SK-N-SH (cell line): ENCODE data around the gene ZNF791. TPM values are rescaled to one million over a fixed set of nuclear protein-coding genes. Genes with fewer than 3 reads are reported as not detected.

ENCODE experiments used
- CTCF ChIA-PET: fragments of 300-600, 350-600 bp; formaldehyde crosslinking; extraction: SDS; loops from one replicate; lab custom pipeline; 2021; lab: Yijun Ruan, JAX
- POLR2A ChIA-PET: fragments of 350-600 bp; sonication (Branson Sonifier 250); formaldehyde crosslinking; extraction: SDS; loops from one replicate; lab custom pipeline; 2020; ENCODE audit warnings: antibody characterized with exemption, inconsistent platforms; lab: Yijun Ruan, JAX
- DNase-seq: peaks from one replicate; pipeline ENCODE4 v3.0.0; 2012
- H2AFZ ChIP-seq: fragments of 200-600 bp; sonication (generic); 2 replicates; pipeline ENCODE4 v1.8.1; 2016; ENCODE audit warnings: antibody characterized with exemption, mild to moderate bottlenecking, low read depth
- H3F3A ChIP-seq: fragments of 200-600 bp; sonication (generic); replicated peaks from 2 replicates; pipeline ENCODE3; 2016; ENCODE audit warnings: antibody characterized with exemption, mild to moderate bottlenecking; ENCODE audit not compliant: insufficient read depth
- H3K27ac ChIP-seq, 2 experiments: fragments of 200-500 bp in 1 of 2; fragments of 200-600 bp in 1 of 2; sonication (Bioruptor generic) in 1 of 2; sonication (generic), shearing (Covaris generic) in 1 of 2; 2 replicates each; pipeline versions ENCODE4 v1.5.1 to v1.6.1; 2014 to 2016; ENCODE audit warnings: low read depth in 2 of 2, inconsistent platforms in 1 of 2, low read length in 1 of 2, mild to moderate bottlenecking in 1 of 2, mixed read lengths in 1 of 2
- H3K27me3 ChIP-seq: fragments of 200-600 bp; sonication (generic), shearing (Covaris generic); 2 replicates; pipeline ENCODE4 v1.6.1; 2016; ENCODE audit warnings: mixed run types; ENCODE audit not compliant: insufficient read depth
- H3K36me3 ChIP-seq, 2 experiments: fragments of 200-500 bp in 1 of 2; fragments of 200-600 bp in 1 of 2; sonication (Bioruptor generic) in 1 of 2; sonication (generic) in 1 of 2; replicated peaks in 1 of 2; 2 replicates each; pipeline versions ENCODE3 to v1.5.1; 2014 to 2016; ENCODE audit warnings: low read length in 1 of 2, mild to moderate bottlenecking in 1 of 2; ENCODE audit not compliant: insufficient read depth in 2 of 2, control insufficient read depth in 1 of 2
- H3K4me1 ChIP-seq, 2 experiments: fragments of 200-500 bp in 1 of 2; fragments of 200-600 bp in 1 of 2; sonication (Bioruptor generic) in 1 of 2; sonication (generic), shearing (Covaris generic) in 1 of 2; 2 replicates each; pipeline versions ENCODE4 v1.5.1 to v1.6.1; 2014 to 2016; ENCODE audit warnings: low read depth in 1 of 2, low read length in 1 of 2, mixed run types in 1 of 2; ENCODE audit not compliant: insufficient read depth in 2 of 2, control insufficient read depth in 1 of 2
- H3K4me2 ChIP-seq: fragments of 200-600 bp; sonication (generic), shearing (Covaris generic); 2 replicates; pipeline ENCODE4 v1.6.1; 2017; ENCODE audit warnings: mixed run types
- H3K4me3 ChIP-seq, 2 experiments: fragments of 200-500 bp in 1 of 2; fragments of 200-600 bp in 1 of 2; sonication (Bioruptor generic) in 1 of 2; sonication (generic), shearing (Covaris generic) in 1 of 2; 2 replicates each; pipeline versions ENCODE4 v1.5.1 to v1.8.1; 2014 to 2016; ENCODE audit warnings: low read depth in 2 of 2, inconsistent platforms in 1 of 2, low read length in 1 of 2, mild to moderate bottlenecking in 1 of 2, mixed read lengths in 1 of 2, moderate library complexity in 1 of 2
- H3K79me2 ChIP-seq: fragments of 200-600 bp; sonication (generic); 2 replicates; pipeline ENCODE4 v1.8.1; 2017; ENCODE audit warnings: mild to moderate bottlenecking; ENCODE audit not compliant: insufficient read depth
- H3K9ac ChIP-seq: fragments of 200-600 bp; sonication (generic); 2 replicates; pipeline ENCODE4 v1.6.1; 2017; ENCODE audit warnings: mixed run types
- H3K9me2 ChIP-seq: fragments of 200-600 bp; sonication (generic); 2 replicates; pipeline ENCODE4 v1.6.1; 2017; ENCODE audit warnings: mixed run types
- H3K9me3 ChIP-seq: fragments of 200-600 bp; sonication (generic); 2 replicates; pipeline ENCODE4 v1.6.1; 2017; ENCODE audit warnings: mixed run types, mild to moderate bottlenecking, moderate library complexity
- H4K20me1 ChIP-seq: fragments of 200-600 bp; sonication (generic); 2 replicates; pipeline ENCODE4 v1.6.1; 2017; ENCODE audit warnings: mild to moderate bottlenecking, mixed run types; ENCODE audit not compliant: insufficient read depth
- CHD2 ChIP-seq: fragments of 150-350 bp; IDR thresholded peaks from 2 replicates; pipeline ENCODE4 v1.6.1; 2018; ENCODE audit warnings: low read length; ENCODE audit not compliant: partially characterized antibody
- EP300 ChIP-seq, 2 experiments: IDR thresholded peaks; 2 replicates each; pipeline versions ENCODE4 v1.4.0 to v1.6.1; 2012; ENCODE audit warnings: borderline replicate concordance in 1 of 2, low read depth in 1 of 2, low read length in 1 of 2
- FOSL2 ChIP-seq: IDR thresholded peaks from 2 replicates; pipeline ENCODE4 v1.4.0; 2012; ENCODE audit warnings: low read depth, mild to moderate bottlenecking, moderate library complexity, borderline replicate concordance
- GABPA ChIP-seq: IDR thresholded peaks from 2 replicates; pipeline ENCODE4 v1.4.0; 2012; ENCODE audit warnings: low read depth, mild to moderate bottlenecking
- JUND ChIP-seq: IDR thresholded peaks from 2 replicates; pipeline ENCODE4 v1.4.0; 2012
- MXI1 ChIP-seq: IDR thresholded peaks from 2 replicates; pipeline ENCODE4 v1.6.1; 2012; ENCODE audit warnings: mild to moderate bottlenecking, low read depth, low read length, improper control_type of control experiment
- RAD21 ChIP-seq: IDR thresholded peaks from 2 replicates; pipeline ENCODE4 v1.6.1; 2012; ENCODE audit warnings: mild to moderate bottlenecking, low read length
- SIN3A ChIP-seq: IDR thresholded peaks from 2 replicates; pipeline ENCODE4 v1.6.1; 2012; ENCODE audit warnings: low read depth, mild to moderate bottlenecking, low read length, moderate library complexity, borderline replicate concordance
- TCF12 ChIP-seq: IDR thresholded peaks from 2 replicates; pipeline ENCODE4 v1.4.0; 2012
- TEAD4 ChIP-seq: IDR thresholded peaks from 2 replicates; pipeline ENCODE4 v1.4.0; 2012; ENCODE audit warnings: mild to moderate bottlenecking, borderline replicate concordance; ENCODE audit not compliant: insufficient read depth
- WGBS: methylation state at CpG from one replicate; pipeline ENCODE4 v1.1.6; 2017; ENCODE audit warnings: low lambda C conversion rate; 5-methylcytosine and 5-hydroxymethylcytosine counted together
- polyA plus RNA-seq, 3 experiments: library from polyadenylated mRNA; depleted of rRNA; stranded (reverse); fragments of >200 nt; gene quantifications; 2 replicates each; pipeline ENCODE4 v1.2.3, GENCODE V29; 2012
- TF ChIP-seq, protein P1 (sequence below): IDR thresholded peaks from 2 replicates; pipeline ENCODE4 v1.6.1; 2012; ENCODE audit warnings: mild to moderate bottlenecking, low read depth, low read length, moderate library complexity
- TF ChIP-seq, protein P2 (sequence below): IDR thresholded peaks from 2 replicates; pipeline ENCODE4; 2012
- TF ChIP-seq, protein P3 (sequence below): fragments of 150-350 bp; IDR thresholded peaks from 2 replicates; pipeline ENCODE4 v1.6.1; 2016; ENCODE audit warnings: mild to moderate bottlenecking, low read depth, low read length

Gene ZNF791
- polyA plus RNA-seq, 1 of the 3 experiments (the other 2 are of a cell fraction): 8.9 TPM

DNA sequence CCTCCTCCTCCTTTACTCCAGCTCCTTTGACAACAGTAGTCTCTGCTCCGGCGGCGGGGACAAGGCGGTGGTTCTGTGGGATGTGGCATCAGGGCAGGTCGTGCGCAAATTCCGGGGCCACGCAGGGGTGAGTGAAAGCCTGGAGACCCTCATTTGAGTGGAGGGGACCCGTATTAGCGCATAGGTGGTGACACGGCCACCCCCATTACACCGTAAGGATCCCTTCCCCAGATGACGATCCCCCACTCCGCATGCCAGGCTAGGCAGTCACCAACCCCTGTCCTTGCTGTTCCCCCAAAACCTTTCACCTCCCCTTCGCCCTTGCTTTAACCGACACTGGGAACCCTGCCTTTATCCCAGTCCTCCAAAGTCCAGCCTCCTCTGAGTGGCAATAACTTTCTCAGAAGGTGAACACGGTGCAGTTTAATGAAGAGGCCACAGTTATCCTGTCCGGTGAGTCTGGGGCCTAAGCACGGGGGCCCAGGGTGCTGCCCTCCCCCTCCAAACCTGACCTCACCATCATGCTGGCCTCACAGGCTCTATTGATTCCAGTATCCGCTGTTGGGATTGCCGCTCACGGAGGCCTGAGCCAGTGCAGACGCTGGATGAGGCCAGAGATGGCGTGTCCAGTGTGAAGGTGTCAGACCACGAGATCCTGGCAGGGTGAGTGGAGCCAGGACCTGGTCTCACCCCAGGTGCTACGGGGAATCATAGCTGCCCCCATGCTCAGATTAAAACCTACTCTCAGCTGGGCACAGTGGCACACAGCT is 59.6 kb downstream of the ZNF791 start:
- POLR2A ChIA-PET: interaction anchor here (1.5 to 1.7 kb wide), 2 partner anchors 11 to 60 kb away, joined by 3 to 6 read pairs; partner anchors contain the start of genes DHPS, ZNF490 and ZNF791
- no peaks in the 10 kb centered on the region for H3K9me3 ChIP-seq
- TF ChIP-seq, protein P1, sequence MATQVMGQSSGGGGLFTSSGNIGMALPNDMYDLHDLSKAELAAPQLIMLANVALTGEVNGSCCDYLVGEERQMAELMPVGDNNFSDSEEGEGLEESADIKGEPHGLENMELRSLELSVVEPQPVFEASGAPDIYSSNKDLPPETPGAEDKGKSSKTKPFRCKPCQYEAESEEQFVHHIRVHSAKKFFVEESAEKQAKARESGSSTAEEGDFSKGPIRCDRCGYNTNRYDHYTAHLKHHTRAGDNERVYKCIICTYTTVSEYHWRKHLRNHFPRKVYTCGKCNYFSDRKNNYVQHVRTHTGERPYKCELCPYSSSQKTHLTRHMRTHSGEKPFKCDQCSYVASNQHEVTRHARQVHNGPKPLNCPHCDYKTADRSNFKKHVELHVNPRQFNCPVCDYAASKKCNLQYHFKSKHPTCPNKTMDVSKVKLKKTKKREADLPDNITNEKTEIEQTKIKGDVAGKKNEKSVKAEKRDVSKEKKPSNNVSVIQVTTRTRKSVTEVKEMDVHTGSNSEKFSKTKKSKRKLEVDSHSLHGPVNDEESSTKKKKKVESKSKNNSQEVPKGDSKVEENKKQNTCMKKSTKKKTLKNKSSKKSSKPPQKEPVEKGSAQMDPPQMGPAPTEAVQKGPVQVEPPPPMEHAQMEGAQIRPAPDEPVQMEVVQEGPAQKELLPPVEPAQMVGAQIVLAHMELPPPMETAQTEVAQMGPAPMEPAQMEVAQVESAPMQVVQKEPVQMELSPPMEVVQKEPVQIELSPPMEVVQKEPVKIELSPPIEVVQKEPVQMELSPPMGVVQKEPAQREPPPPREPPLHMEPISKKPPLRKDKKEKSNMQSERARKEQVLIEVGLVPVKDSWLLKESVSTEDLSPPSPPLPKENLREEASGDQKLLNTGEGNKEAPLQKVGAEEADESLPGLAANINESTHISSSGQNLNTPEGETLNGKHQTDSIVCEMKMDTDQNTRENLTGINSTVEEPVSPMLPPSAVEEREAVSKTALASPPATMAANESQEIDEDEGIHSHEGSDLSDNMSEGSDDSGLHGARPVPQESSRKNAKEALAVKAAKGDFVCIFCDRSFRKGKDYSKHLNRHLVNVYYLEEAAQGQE: no peak
- TF ChIP-seq, protein P2, sequence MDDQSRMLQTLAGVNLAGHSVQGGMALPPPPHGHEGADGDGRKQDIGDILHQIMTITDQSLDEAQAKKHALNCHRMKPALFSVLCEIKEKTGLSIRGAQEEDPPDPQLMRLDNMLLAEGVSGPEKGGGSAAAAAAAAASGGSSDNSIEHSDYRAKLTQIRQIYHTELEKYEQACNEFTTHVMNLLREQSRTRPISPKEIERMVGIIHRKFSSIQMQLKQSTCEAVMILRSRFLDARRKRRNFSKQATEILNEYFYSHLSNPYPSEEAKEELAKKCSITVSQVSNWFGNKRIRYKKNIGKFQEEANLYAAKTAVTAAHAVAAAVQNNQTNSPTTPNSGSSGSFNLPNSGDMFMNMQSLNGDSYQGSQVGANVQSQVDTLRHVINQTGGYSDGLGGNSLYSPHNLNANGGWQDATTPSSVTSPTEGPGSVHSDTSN: 0 out of 2 replicates have a peak, but pooled peaks have one; percentile 1
- no peak for TF ChIP-seq RAD21
- TF ChIP-seq, all 33 proteins: peak for 1
- Histone ChIP-seq H3K9ac (peak overlapping the region; percentile 76), H3K4me2 (peak overlapping the region; percentile 90), H3K4me3 (peak overlapping the region; percentile 80 to 85), H3K9me2 (no peaks in the 10 kb centered on the region), H3K4me1 (peaks cover 5 to 35% of the 10 kb centered on the region in 2 experiments; a peak in 2 of 4 replicates), H2AFZ (peak overlapping the region; percentile 82; the same call in 1 of the 2 replicates), H3K36me3 (peaks cover 20 to 22% of the 10 kb centered on the region in 2 experiments), H3K79me2 (peaks cover 55% of the 10 kb centered on the region), H4K20me1 (no peaks in the 10 kb centered on the region), H3K27me3 (no peaks in the 10 kb centered on the region), H3F3A (peaks cover 28% of the 10 kb centered on the region), H3K27ac (peak overlapping the region; percentile 89 to 96; a peak in 3 of 4 replicates)
- no peak for DNase-seq
- CTCF ChIA-PET: interaction anchor here (1.0 to 2.9 kb wide), 7 partner anchors 10 to 175 kb away, joined by 3 to 21 read pairs (median 4); partner anchors contain the start of gene DHPS
- 39% methylated on average over 25 of the region's 26 CpGs for WGBS

DNA sequence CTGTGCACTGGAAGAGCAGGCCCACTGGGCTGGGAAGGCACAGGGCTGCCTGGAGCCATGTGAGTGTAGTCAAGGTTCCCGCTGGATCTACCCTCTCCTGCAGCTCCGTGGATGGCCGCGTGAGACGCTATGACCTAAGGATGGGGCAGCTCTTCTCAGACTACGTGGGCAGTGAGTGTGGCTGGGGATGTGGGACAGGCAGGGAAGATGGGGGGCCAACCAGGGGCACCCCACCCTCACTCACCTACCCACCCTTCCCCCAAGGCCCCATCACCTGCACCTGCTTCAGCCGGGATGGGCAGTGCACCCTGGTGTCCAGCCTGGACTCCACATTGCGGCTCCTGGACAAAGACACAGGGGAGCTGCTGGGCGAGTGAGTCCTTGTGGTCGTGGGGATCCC is 62.0 kb downstream of the ZNF791 start:
- Histone ChIP-seq H3K9me2 (no peaks in the 10 kb centered on the region), H3K79me2 (peaks cover 42% of the 10 kb centered on the region), H3K4me2 (no peak overlapping the region), H3K36me3 (peaks cover 32 to 39% of the 10 kb centered on the region in 2 experiments), H3K27ac (no peak overlapping the region), H4K20me1 (peaks cover 12% of the 10 kb centered on the region), H3K9ac (no peak overlapping the region), H3K4me3 (no peak overlapping the region), H3F3A (peaks cover 34% of the 10 kb centered on the region), H3K9me3 (no peaks in the 10 kb centered on the region), H2AFZ (no peak overlapping the region), H3K4me1 (peaks cover 5 to 18% of the 10 kb centered on the region in 2 experiments; a peak in 2 of 4 replicates), H3K27me3 (no peaks in the 10 kb centered on the region)
- 85% methylated on average over 10 of the region's 10 CpGs for WGBS
- DNase-seq: no peak
- ChIA-PET CTCF (interaction anchor here (0.6 to 2.6 kb wide), 28 partner anchors 8 to 1329 kb away, joined by 3 to 21 read pairs (median 4); partner anchors contain the start of genes DHPS, FBXW9 and ZNF564), POLR2A (interaction anchor here (0.7 kb wide), 1 partner anchor 613 kb away, joined by 3 read pairs; no protein-coding TSS in a partner anchor)
- TF ChIP-seq CHD2 (no peak), EP300 (IDR thresholded peaks at IDR 0.05; ENCODE audit: borderline replicate concordance in 1 of 2, low read depth in 1 of 2, low read length in 1 of 2) (no peak), JUND (no peak), MXI1 (no peak), TCF12 (no peak), TEAD4 (no peak), FOSL2 (no peak), SIN3A (no peak), GABPA (no peak)
- TF ChIP-seq, protein P3, sequence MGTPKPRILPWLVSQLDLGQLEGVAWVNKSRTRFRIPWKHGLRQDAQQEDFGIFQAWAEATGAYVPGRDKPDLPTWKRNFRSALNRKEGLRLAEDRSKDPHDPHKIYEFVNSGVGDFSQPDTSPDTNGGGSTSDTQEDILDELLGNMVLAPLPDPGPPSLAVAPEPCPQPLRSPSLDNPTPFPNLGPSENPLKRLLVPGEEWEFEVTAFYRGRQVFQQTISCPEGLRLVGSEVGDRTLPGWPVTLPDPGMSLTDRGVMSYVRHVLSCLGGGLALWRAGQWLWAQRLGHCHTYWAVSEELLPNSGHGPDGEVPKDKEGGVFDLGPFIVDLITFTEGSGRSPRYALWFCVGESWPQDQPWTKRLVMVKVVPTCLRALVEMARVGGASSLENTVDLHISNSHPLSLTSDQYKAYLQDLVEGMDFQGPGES: no peak
